A549 (cell line): ENCODE data around the gene PCYT1A. TPM values are rescaled to one million over a fixed set of nuclear protein-coding genes. Genes with fewer than 3 reads are reported as not detected.

Experiments
- ATAC-seq, 2 experiments: fragments of 200-7000 bp in 1 of 2; fragments of >200 bp in 1 of 2; cut with Nextera tagmentation in 1 of 2; cut with Tn5 transposase in 1 of 2; 3 replicates each; pipeline versions ENCODE4 v1.8.0 to v1.9.1; 2018 to 2020; ENCODE audit warnings: mild to moderate bottlenecking in 1 of 2, moderate library complexity in 1 of 2
- CTCF ChIA-PET: fragments of 300-600 bp; sonication (Branson Sonifier 250); formaldehyde crosslinking; extraction: SDS; loops from one replicate; lab custom pipeline; 2021; ENCODE audit warnings: antibody characterized with exemption, inconsistent platforms; lab: Yijun Ruan, JAX
- POLR2A ChIA-PET: fragments of 350-600 bp; formaldehyde crosslinking; extraction: SDS; loops from one replicate; lab custom pipeline; 2021; ENCODE audit warnings: antibody characterized with exemption, inconsistent platforms; lab: Yijun Ruan, JAX
- DNase-seq, 2 experiments: peaks; one replicate each; pipeline versions ENCODE4 v3.0.0 to v3.0.0-alpha.2; 2011 to 2016; ENCODE audit warnings: low read depth in 1 of 2, low spot score in 1 of 2
- FAIRE-seq: peaks from 2 replicates; lab custom pipeline; 2011; peaks lifted over from hg19 to GRCh38; lab: Jason Lieb, UNC
- H3K27ac ChIP-seq, 2 experiments: fragments of >200 bp; sonication (Bioruptor Twin); formaldehyde crosslinking; 3 replicates each; pipeline ENCODE4 v1.5.1; 2016 to 2017
- H3K4me1 ChIP-seq: fragments of >200 bp; sonication (Bioruptor Twin); formaldehyde crosslinking; 3 replicates; pipeline ENCODE4 v1.6.1; 2016
- H3K4me2 ChIP-seq: fragments of >200 bp; sonication (Bioruptor Twin); formaldehyde crosslinking; 3 replicates; pipeline ENCODE4 v1.6.1; 2016
- H3K4me3 ChIP-seq: fragments of >200 bp; sonication (Bioruptor Twin); formaldehyde crosslinking; 3 replicates; pipeline ENCODE4 v1.5.1; 2016
- H3K9me3 ChIP-seq: fragments of >200 bp; sonication (Bioruptor Twin); formaldehyde crosslinking; 3 replicates; pipeline ENCODE4 v1.6.1; 2016
- BHLHE40 ChIP-seq: IDR thresholded peaks from 2 replicates; pipeline ENCODE4 v1.6.1; 2012; ENCODE audit warnings: low read depth, low read length, inconsistent platforms
- CBX2 ChIP-seq: fragments of 200-600 bp; sonication (generic); IDR thresholded peaks from 2 replicates; pipeline ENCODE4 v1.6.1; 2016; ENCODE audit warnings: low read depth, mild to moderate bottlenecking, borderline replicate concordance
- CHD2 ChIP-seq: fragments of 150-350 bp; IDR thresholded peaks from 2 replicates; pipeline ENCODE4 v1.6.1; 2014; ENCODE audit warnings: low read length; ENCODE audit not compliant: partially characterized antibody
- EHF ChIP-seq: fragments of 250-450 bp; sonication (Bioruptor Pico); IDR thresholded peaks from 2 replicates; pipeline ENCODE4 v1.5.0; 2020; ENCODE audit warnings: mild to moderate bottlenecking
- EP300 ChIP-seq, 2 experiments: fragments of >200 bp; sonication (Bioruptor Twin); formaldehyde crosslinking; IDR thresholded peaks; 2 replicates in 1 of 2; 3 replicates in 1 of 2; pipeline ENCODE4 v1.6.1; 2016 to 2017
- FOSB ChIP-seq: fragments of 250-450 bp; sonication (Bioruptor Pico); IDR thresholded peaks from 2 replicates; pipeline ENCODE4 v1.5.0; 2020; ENCODE audit warnings: mild to moderate bottlenecking, moderate library complexity
- GATA3 ChIP-seq: IDR thresholded peaks from 2 replicates; pipeline ENCODE4 v1.6.1; 2012; ENCODE audit warnings: borderline replicate concordance
- HOXA7 ChIP-seq: fragments of 250-450 bp; sonication (Bioruptor Pico); IDR thresholded peaks from 2 replicates; pipeline ENCODE4 v1.5.0; 2020; ENCODE audit warnings: mild to moderate bottlenecking, moderate library complexity
- HOXB13 ChIP-seq: fragments of 250-450 bp; sonication (Bioruptor Pico); IDR thresholded peaks from 2 replicates; pipeline ENCODE4 v1.5.0; 2020; ENCODE audit warnings: low read depth, mild to moderate bottlenecking, moderate library complexity
- KDM1A ChIP-seq: fragments of 200-600 bp; sonication (generic); IDR thresholded peaks from 2 replicates; pipeline ENCODE4 v1.6.1; 2016; ENCODE audit warnings: low read depth, mild to moderate bottlenecking
- MYC ChIP-seq: IDR thresholded peaks from 2 replicates; pipeline ENCODE4 v1.6.1; 2012; ENCODE audit warnings: mild to moderate bottlenecking, inconsistent platforms, low read length, improper control_type of control experiment, borderline replicate concordance
- NFE2L2 ChIP-seq: fragments of 150-350 bp; conservative IDR thresholded peaks from 2 replicates; pipeline ENCODE4 v1.6.1; 2014; ENCODE audit warnings: low read length
- NPAS2 ChIP-seq: fragments of 250-450 bp; sonication (Bioruptor Pico); IDR thresholded peaks from 2 replicates; pipeline ENCODE4 v1.8.0; 2022; ENCODE audit warnings: mild to moderate bottlenecking, moderate library complexity, borderline replicate concordance
- POLR2A ChIP-seq: IDR thresholded peaks from 2 replicates; pipeline ENCODE4 v1.6.1; 2012; ENCODE audit warnings: mild to moderate bottlenecking, low read length
- RAD21 ChIP-seq, 2 experiments: fragments of >200 bp in 1 of 2; sonication (Bioruptor Twin) in 1 of 2; formaldehyde crosslinking in 1 of 2; IDR thresholded peaks in 1 of 2; conservative IDR thresholded peaks in 1 of 2; 2 replicates in 1 of 2; 3 replicates in 1 of 2; pipeline ENCODE4 v1.6.1; 2012 to 2018; ENCODE audit warnings: inconsistent platforms in 1 of 2
- RARB ChIP-seq: fragments of 250-450 bp; sonication (Bioruptor Pico); IDR thresholded peaks from 2 replicates; pipeline ENCODE4 v1.8.0; 2021; ENCODE audit warnings: mild to moderate bottlenecking, moderate library complexity
- RFX5 ChIP-seq: fragments of 450-650 bp; IDR thresholded peaks from 2 replicates; pipeline ENCODE4 v1.7.1; 2014; ENCODE audit warnings: antibody characterized with exemption, mild to moderate bottlenecking, moderate library complexity
- RNF2 ChIP-seq: fragments of 200-600 bp; sonication (generic); IDR thresholded peaks from 2 replicates; pipeline ENCODE4 v1.6.1; 2016; ENCODE audit warnings: low read depth, mild to moderate bottlenecking, antibody characterized with exemption, moderate library complexity, borderline replicate concordance
- SMC3 ChIP-seq: fragments of >200 bp; sonication (Bioruptor Twin); formaldehyde crosslinking; IDR thresholded peaks from 3 replicates; pipeline ENCODE4 v1.6.1; 2018; ENCODE audit warnings: inconsistent platforms
- SREBF2 ChIP-seq: fragments of 450-650 bp; IDR thresholded peaks from 2 replicates; pipeline ENCODE4 v1.6.1; 2014; ENCODE audit warnings: mild to moderate bottlenecking, moderate library complexity
- TFCP2L1 ChIP-seq: fragments of 250-450 bp; sonication (Bioruptor Pico); IDR thresholded peaks from 2 replicates; pipeline ENCODE4 v1.5.0; 2021; ENCODE audit warnings: mild to moderate bottlenecking
- ZC3H11A ChIP-seq: fragments of 450-650 bp; IDR thresholded peaks from 2 replicates; pipeline ENCODE4 v1.6.1; 2014; ENCODE audit warnings: antibody characterized with exemption, mild to moderate bottlenecking
- ZFP36 ChIP-seq: fragments of 450-650 bp; IDR thresholded peaks from 2 replicates; pipeline ENCODE4 v1.6.1; 2014; ENCODE audit warnings: borderline replicate concordance; ENCODE audit not compliant: partially characterized antibody
- ZSCAN20 ChIP-seq: fragments of 250-450 bp; sonication (Bioruptor Pico); IDR thresholded peaks from 2 replicates; pipeline ENCODE4 v1.8.0; 2022; ENCODE audit warnings: mild to moderate bottlenecking, moderate library complexity
- WGBS: methylation state at CpG from one replicate; pipeline ENCODE4 v1.1.6; 2017; ENCODE audit errors: missing lambda C conversion rate; 5-methylcytosine and 5-hydroxymethylcytosine counted together
- polyA plus RNA-seq, 4 experiments: library from polyadenylated mRNA; depleted of rRNA in 3 of 4; stranded (reverse); fragments of >200 nt; fragmentation: RNase III in 1 of 4; extraction: RNeasy Plus Mini Kit Qiagen cat#74134 plus additional on column Dnase treatment in 1 of 4; gene quantifications; 2 replicates in 3 of 4; 3 replicates in 1 of 4; pipeline ENCODE4 v1.2.3, GENCODE V29; 2011 to 2017
- TF ChIP-seq, protein P1 (sequence below): fragments of 250-450 bp; sonication (Bioruptor Pico); IDR thresholded peaks from 2 replicates; pipeline ENCODE4 v1.5.0; 2020; ENCODE audit warnings: low read depth, mild to moderate bottlenecking, moderate library complexity
- TF ChIP-seq, protein P2 (sequence below): IDR thresholded peaks from 2 replicates; pipeline ENCODE4 v1.6.1; 2012
- TF ChIP-seq, protein P3 (sequence below): fragments of >200 bp; sonication (Bioruptor Twin); formaldehyde crosslinking; IDR thresholded peaks from 2 replicates; pipeline ENCODE4 v1.6.1; 2016
- TF ChIP-seq, protein P4 (sequence below): fragments of 450-650 bp; IDR thresholded peaks from 2 replicates; pipeline ENCODE4 v1.6.1; 2014; ENCODE audit warnings: antibody characterized with exemption
- TF ChIP-seq, protein P5 (sequence below): fragments of 200-600 bp; sonication (generic); IDR thresholded peaks from 2 replicates; pipeline ENCODE4 v1.6.1; 2016; ENCODE audit warnings: antibody characterized with exemption, mild to moderate bottlenecking, moderate library complexity

Gene PCYT1A
- polyA plus RNA-seq, 2 of the 4 experiments (the other 2 are of a cell fraction): 41.9 to 45.4 TPM

DNA sequence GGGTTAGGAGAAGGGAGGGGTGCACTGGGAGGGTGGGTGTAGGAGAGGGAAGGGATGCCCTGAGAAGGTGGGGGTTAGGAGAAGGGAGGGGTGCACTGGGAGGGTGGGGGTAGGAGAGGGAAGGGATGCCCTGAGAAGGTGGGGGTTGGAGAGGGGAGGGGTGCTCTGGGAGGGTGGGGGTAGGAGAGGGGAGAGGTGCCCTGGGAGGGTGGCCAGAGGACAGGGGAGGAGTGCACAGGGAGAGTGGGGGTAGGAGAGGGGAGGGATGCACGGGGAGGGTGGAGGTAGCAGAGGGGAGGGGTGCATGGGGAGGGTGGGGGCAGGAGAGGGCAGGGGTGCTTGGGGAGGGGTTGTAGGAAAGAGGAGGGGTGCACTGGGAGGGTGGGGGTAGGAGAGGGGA, 47.5 kb upstream of the PCYT1A start:
- POLR2A ChIA-PET: no interaction called here
- Histone ChIP-seq H3K4me2 (no peak overlapping the region), H3K4me3 (no peak overlapping the region), H3K27ac (peak overlapping the region in 1 of 2 experiments; percentile 49; a peak in 1 of 6 replicates), H3K9me3 (no peaks in the 10 kb centered on the region), H3K4me1 (peaks cover 37% of the 10 kb centered on the region)
- CTCF ChIA-PET: no interaction called here
- FAIRE-seq (no peak), DNase-seq (no peak)
- WGBS: no CpG with 5 or more reads among the region's 1 CpG
- no peak for TF ChIP-seq TFCP2L1 (CRISPR knock-in tag)
- TF ChIP-seq RAD21 (conservative IDR thresholded peaks at IDR 0.05 in 1 of 2, IDR thresholded peaks at IDR 0.05 in 1 of 2): no peak
- TF ChIP-seq POLR2A: no peak
- no peak for TF ChIP-seq SREBF2
- TF ChIP-seq BHLHE40: no peak
- no peak for TF ChIP-seq FOSB
- TF ChIP-seq KDM1A: no peak
- TF ChIP-seq, protein P1, sequence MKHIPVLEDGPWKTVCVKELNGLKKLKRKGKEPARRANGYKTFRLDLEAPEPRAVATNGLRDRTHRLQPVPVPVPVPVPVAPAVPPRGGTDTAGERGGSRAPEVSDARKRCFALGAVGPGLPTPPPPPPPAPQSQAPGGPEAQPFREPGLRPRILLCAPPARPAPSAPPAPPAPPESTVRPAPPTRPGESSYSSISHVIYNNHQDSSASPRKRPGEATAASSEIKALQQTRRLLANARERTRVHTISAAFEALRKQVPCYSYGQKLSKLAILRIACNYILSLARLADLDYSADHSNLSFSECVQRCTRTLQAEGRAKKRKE (CRISPR knock-in tag): no peak
- TF ChIP-seq, protein P2, sequence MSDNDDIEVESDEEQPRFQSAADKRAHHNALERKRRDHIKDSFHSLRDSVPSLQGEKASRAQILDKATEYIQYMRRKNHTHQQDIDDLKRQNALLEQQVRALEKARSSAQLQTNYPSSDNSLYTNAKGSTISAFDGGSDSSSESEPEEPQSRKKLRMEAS: no peak
- TF ChIP-seq, protein P3, sequence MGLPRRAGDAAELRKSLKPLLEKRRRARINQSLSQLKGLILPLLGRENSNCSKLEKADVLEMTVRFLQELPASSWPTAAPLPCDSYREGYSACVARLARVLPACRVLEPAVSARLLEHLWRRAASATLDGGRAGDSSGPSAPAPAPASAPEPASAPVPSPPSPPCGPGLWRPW: no peak
- no peak for TF ChIP-seq CHD2
- TF ChIP-seq RFX5: no peak
- no peak for TF ChIP-seq RARB (CRISPR knock-in tag)
- TF ChIP-seq ZC3H11A: no peak
- TF ChIP-seq ZSCAN20 (CRISPR knock-in tag): no peak
- TF ChIP-seq EHF: no peak
- TF ChIP-seq, protein P4, sequence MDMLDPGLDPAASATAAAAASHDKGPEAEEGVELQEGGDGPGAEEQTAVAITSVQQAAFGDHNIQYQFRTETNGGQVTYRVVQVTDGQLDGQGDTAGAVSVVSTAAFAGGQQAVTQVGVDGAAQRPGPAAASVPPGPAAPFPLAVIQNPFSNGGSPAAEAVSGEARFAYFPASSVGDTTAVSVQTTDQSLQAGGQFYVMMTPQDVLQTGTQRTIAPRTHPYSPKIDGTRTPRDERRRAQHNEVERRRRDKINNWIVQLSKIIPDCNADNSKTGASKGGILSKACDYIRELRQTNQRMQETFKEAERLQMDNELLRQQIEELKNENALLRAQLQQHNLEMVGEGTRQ: no peak
- TF ChIP-seq, all 56 proteins: peak for 0
- ATAC-seq: no peak

DNA sequence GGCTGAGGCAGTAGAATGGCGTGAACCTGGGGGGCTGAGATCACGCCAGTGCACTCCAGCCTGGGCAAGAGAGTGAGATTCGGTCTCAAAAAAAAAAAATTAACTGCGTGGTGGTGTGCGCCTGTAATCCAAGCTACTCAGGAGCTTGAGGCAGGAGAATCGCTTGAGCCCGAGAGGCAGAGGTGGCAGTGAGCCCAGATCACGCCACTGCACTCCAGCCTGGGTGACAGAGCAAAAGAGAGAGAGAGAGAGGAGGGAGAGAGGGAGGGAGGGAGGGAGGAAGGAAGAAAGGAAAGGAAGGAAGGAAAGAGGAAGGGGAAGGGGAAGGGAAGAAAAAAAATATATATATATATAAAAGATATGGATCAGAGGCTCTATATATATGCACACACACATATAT, 44.6 kb upstream of the PCYT1A start:
- DNase-seq (no peak), FAIRE-seq (no peak), ATAC-seq (no peak)
- peaks cover 11% of the 10 kb centered on the region for H3K4me1 ChIP-seq
- ChIA-PET CTCF (no interaction called here), POLR2A (no interaction called here)
- 92% methylated on average over 8 of the region's 8 CpGs for WGBS
- no peak overlapping the region for H3K4me3 ChIP-seq
- no peak overlapping the region for H3K27ac ChIP-seq
- no peaks in the 10 kb centered on the region for H3K9me3 ChIP-seq
- no peak overlapping the region for H3K4me2 ChIP-seq
- TF ChIP-seq CBX2 (no peak), GATA3 (no peak), RNF2 (no peak), HOXA7 (CRISPR knock-in tag) (no peak), MYC (no peak), CHD2 (no peak), SMC3 (no peak), NFE2L2 (no peak), NPAS2 (no peak), POLR2A (no peak), EP300 (IDR thresholded peaks at IDR 0.05) (no peak), HOXB13 (CRISPR knock-in tag) (no peak), TFCP2L1 (CRISPR knock-in tag) (no peak), ZFP36 (no peak)
- TF ChIP-seq, protein P5, sequence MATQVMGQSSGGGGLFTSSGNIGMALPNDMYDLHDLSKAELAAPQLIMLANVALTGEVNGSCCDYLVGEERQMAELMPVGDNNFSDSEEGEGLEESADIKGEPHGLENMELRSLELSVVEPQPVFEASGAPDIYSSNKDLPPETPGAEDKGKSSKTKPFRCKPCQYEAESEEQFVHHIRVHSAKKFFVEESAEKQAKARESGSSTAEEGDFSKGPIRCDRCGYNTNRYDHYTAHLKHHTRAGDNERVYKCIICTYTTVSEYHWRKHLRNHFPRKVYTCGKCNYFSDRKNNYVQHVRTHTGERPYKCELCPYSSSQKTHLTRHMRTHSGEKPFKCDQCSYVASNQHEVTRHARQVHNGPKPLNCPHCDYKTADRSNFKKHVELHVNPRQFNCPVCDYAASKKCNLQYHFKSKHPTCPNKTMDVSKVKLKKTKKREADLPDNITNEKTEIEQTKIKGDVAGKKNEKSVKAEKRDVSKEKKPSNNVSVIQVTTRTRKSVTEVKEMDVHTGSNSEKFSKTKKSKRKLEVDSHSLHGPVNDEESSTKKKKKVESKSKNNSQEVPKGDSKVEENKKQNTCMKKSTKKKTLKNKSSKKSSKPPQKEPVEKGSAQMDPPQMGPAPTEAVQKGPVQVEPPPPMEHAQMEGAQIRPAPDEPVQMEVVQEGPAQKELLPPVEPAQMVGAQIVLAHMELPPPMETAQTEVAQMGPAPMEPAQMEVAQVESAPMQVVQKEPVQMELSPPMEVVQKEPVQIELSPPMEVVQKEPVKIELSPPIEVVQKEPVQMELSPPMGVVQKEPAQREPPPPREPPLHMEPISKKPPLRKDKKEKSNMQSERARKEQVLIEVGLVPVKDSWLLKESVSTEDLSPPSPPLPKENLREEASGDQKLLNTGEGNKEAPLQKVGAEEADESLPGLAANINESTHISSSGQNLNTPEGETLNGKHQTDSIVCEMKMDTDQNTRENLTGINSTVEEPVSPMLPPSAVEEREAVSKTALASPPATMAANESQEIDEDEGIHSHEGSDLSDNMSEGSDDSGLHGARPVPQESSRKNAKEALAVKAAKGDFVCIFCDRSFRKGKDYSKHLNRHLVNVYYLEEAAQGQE: no peak
